HL-60 (cell line): ENCODE data around the gene LAMA1.
"Not testable (repeated sequence)": the region's sequence is repeated elsewhere in the genome, so short reads cannot be mapped to it uniquely, and the experiment has no call there.

ENCODE experiments used
- CTCF ChIP-seq: IDR thresholded peaks from one replicate; pipeline ENCODE4 v1.5.1; 2011; ENCODE audit warnings: low read length, control low read depth, inconsistent platforms; ENCODE audit not compliant: insufficient read depth
- GABPA ChIP-seq: IDR thresholded peaks from 2 replicates; pipeline ENCODE4 v1.6.1; 2012; ENCODE audit warnings: low read depth
- POLR2AphosphoS5 ChIP-seq: IDR thresholded peaks from 2 replicates; pipeline ENCODE4 v1.6.1; 2012; ENCODE audit warnings: low read depth
- REST ChIP-seq: IDR thresholded peaks from 2 replicates; pipeline ENCODE4 v1.6.1; 2012; ENCODE audit warnings: low read depth; ENCODE audit not compliant: insufficient replicate concordance

GRCh38 chr18:7144921-7145320 lies 27.3 kb upstream of the LAMA1 start:
- TF ChIP-seq POLR2AphosphoS5, CTCF, REST, GABPA: not testable (repeated sequence)
